ENCODE data around the gene TMEM132C. TPM values are rescaled to one million over a fixed set of nuclear protein-coding genes. Genes with fewer than 3 reads are reported as not detected.

Gene TMEM132C
- total and polyA plus RNA-seq, 11 donors: 0.05 to 5.9 (median 0.85) TPM

DNA sequence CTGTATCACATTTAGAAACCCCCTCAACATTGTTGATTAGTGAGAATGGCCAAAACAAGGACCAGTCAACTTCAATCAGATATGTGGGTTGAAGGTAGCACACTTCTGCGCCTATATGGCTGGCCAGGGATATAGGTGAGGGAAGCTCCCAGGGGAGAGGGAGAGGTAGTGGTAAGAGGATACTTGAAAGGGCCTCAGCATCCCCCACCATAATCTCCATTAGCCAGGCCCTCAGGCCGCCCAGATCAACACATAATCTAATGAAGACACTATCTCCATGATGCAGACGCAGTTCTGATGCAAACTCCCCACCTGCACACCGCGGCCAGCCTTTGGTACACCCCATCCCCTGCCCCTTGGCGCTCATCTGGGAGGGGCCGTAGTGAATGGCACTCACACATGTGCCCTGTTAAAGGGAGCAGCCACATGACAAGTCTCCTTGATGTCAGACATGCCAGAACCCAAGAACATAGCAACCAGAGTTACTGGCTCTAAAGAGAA, 158.0 kb downstream of the TMEM132C start:
- WGBS, 4 donors: 76 to 80% (median 77%) methylated on average over 7 of the region's 7 CpGs
- intact Hi-C loops (cut with DNase I): no loop called here
- peaks cover 0 to 4% (median 0%) of the 10 kb centered on the region in 12 donors for H3K9me3 ChIP-seq
- no peaks in the 10 kb centered on the region for H3K36me3 ChIP-seq
- no peak overlapping the region for H3K4me3 ChIP-seq
- ATAC-seq: no peak
- DNase-seq: no peak
- no peak overlapping the region for H3K27ac ChIP-seq
- no peaks in the 10 kb centered on the region for H3K4me1 ChIP-seq
- H3K27me3 ChIP-seq: no peaks in the 10 kb centered on the region
- no peak for TF ChIP-seq CTCF (IDR thresholded peaks at IDR 0.05)
- TF ChIP-seq POLR2A (IDR thresholded peaks at IDR 0.05): no peak

- H3K27ac ChIP-seq: no peak overlapping the region
- ATAC-seq: no peak
- H3K4me3 ChIP-seq: no peak overlapping the region
- intact Hi-C loops (cut with DNase I): no loop called here
- no peaks in the 10 kb centered on the region for H3K27me3 ChIP-seq
- no peaks in the 10 kb centered on the region for H3K9me3 ChIP-seq
- H3K4me1 ChIP-seq: no peaks in the 10 kb centered on the region
- WGBS, 4 donors: 76 to 81% (median 78%) methylated on average over 18 of the region's 18 CpGs
- no peaks in the 10 kb centered on the region for H3K36me3 ChIP-seq
- DNase-seq: no peak
- TF ChIP-seq CTCF (IDR thresholded peaks at IDR 0.05) (no peak), POLR2A (IDR thresholded peaks at IDR 0.05) (no peak)
These were observed 158.8 kb downstream of the TMEM132C start for GRCh38 chr12:128425666-128426331.

- ATAC-seq (no peak), DNase-seq (no peak)
- 55 to 73% (median 62%) methylated on average over 5 of the region's 5 CpGs for WGBS, 4 donors
- Histone ChIP-seq H3K27me3 (no peaks in the 10 kb centered on the region), H3K27ac (no peak overlapping the region), H3K9me3 (no peaks in the 10 kb centered on the region), H3K36me3 (no peaks in the 10 kb centered on the region), H3K4me1 (no peaks in the 10 kb centered on the region), H3K4me3 (peak overlapping the region in 1 of 12 donors; percentile 11)
- TF ChIP-seq POLR2A (IDR thresholded peaks at IDR 0.05): no peak
- TF ChIP-seq CTCF (IDR thresholded peaks at IDR 0.05): no peak
- intact Hi-C loops (cut with DNase I): no loop called here
These were observed 159.5 kb downstream of the TMEM132C start for GRCh38 chr12:128426511-128426910.

DNA sequence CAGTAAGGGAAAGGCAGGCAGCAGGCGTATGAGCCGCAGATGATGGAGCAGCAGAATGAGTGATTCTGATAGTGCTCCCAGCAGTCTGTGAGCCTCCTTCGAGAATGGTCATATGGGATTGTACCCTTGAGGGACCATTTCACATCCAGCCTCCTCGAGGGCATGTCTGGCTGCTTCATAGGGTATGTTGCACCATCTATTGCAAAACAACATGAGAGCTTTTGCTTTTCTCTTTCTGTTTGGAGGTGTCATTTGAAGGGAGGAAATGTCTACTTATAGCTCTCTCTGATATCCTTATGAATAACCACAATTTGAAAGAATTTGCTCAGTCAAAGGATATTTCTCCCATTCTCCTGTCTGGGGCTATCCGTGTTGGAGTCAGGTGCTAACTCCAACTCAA, 172.8 kb downstream of the TMEM132C start:
- H3K9me3 ChIP-seq: peaks cover 0 to 3% (median 0%) of the 10 kb centered on the region in 12 donors
- TF ChIP-seq CTCF (IDR thresholded peaks at IDR 0.05) (no peak), POLR2A (IDR thresholded peaks at IDR 0.05) (no peak)
- no peak overlapping the region for H3K27ac ChIP-seq
- no peaks in the 10 kb centered on the region for H3K36me3 ChIP-seq
- ATAC-seq (no peak), DNase-seq (no peak)
- no peaks in the 10 kb centered on the region for H3K4me1 ChIP-seq
- 62 to 79% (median 70%) methylated on average over 5 of the region's 5 CpGs for WGBS, 4 donors
- intact Hi-C loops (cut with DNase I): no loop called here
- no peak overlapping the region for H3K4me3 ChIP-seq
- H3K27me3 ChIP-seq: no peaks in the 10 kb centered on the region

All from heart left ventricle (tissue), 16 donors.